ENCODE data around the gene MRPL30.

- TF ChIP-seq, protein P1, sequence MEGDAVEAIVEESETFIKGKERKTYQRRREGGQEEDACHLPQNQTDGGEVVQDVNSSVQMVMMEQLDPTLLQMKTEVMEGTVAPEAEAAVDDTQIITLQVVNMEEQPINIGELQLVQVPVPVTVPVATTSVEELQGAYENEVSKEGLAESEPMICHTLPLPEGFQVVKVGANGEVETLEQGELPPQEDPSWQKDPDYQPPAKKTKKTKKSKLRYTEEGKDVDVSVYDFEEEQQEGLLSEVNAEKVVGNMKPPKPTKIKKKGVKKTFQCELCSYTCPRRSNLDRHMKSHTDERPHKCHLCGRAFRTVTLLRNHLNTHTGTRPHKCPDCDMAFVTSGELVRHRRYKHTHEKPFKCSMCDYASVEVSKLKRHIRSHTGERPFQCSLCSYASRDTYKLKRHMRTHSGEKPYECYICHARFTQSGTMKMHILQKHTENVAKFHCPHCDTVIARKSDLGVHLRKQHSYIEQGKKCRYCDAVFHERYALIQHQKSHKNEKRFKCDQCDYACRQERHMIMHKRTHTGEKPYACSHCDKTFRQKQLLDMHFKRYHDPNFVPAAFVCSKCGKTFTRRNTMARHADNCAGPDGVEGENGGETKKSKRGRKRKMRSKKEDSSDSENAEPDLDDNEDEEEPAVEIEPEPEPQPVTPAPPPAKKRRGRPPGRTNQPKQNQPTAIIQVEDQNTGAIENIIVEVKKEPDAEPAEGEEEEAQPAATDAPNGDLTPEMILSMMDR (IDR thresholded peaks at IDR 0.05), result no peak
- TF ChIP-seq ZFX (IDR thresholded peaks at IDR 0.05; ENCODE audit: borderline replicate concordance), result no peak
These were observed 9.4 kb upstream of the MRPL30 start for GRCh38 chr2:99171377-99172140.
